Hepatocyte (in vitro differentiated cells): ENCODE measurements around the gene CD46.

Experiments used
- CTCF ChIP-seq: fragments of 200-600 bp; sonication (generic); IDR thresholded peaks from 2 replicates; pipeline ENCODE4 v1.5.1; 2016; ENCODE audit warnings: antibody characterized with exemption, mild to moderate bottlenecking; ENCODE audit not compliant: poor library complexity
- EZH2 ChIP-seq: fragments of 200-600 bp; sonication (generic); IDR thresholded peaks from 2 replicates; pipeline ENCODE4 v1.6.1; 2016; ENCODE audit warnings: antibody characterized with exemption, mild to moderate bottlenecking, borderline replicate concordance
- EZH2phosphoT487 ChIP-seq: fragments of 200-600 bp; sonication (generic); IDR thresholded peaks from one replicate; pipeline ENCODE4 v1.6.1; 2018; ENCODE audit warnings: antibody characterized with exemption, mild to moderate bottlenecking, low read depth, moderate library complexity; ENCODE audit not compliant: unreplicated experiment, severe bottlenecking

DNA sequence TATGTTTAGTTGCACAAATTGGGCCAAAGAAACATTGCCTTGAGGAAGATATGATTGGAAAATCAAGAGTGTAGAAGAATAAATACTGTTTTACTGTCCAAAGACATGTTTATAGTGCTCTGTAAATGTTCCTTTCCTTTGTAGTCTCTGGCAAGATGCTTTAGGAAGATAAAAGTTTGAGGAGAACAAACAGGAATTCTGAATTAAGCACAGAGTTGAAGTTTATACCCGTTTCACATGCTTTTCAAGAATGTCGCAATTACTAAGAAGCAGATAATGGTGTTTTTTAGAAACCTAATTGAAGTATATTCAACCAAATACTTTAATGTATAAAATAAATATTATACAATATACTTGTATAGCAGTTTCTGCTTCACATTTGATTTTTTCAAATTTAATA, 43.0 kb downstream of the CD46 start:
- TF ChIP-seq CTCF (no peak), EZH2 (no peak), EZH2phosphoT487 (no peak)
